Measurements from ENCODE around the gene SCNM1.
A peak's percentile ranks its signal among the peaks of the same experiment; 100 is the strongest.
"Not testable (repeated sequence)": the region's sequence is repeated elsewhere in the genome, so short reads cannot be mapped to it uniquely, and the experiment has no call there.

Gene SCNM1

DNA sequence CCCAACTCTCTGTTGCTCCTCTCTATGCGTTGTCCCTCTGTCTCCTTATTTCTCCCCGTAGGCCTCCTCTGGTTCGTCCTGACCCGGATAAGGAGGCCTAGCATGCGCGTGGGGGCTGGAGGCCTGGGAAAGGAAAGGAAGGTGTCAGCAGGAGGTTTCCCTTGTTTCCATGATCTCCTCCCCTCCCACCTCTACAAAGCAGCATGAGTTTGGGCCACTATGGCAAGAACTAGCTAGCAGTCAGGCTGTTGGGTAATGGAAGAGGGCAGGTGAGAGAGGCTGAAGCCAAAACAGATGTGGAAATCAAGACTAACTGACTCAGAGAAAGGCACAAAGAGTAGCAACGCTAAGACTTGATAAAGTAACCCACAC, 18.8 kb upstream of the SCNM1 start:
- DNase-seq = peak; percentile 67

- DNase-seq = no peak
Measured at GRCh38 chr1:151147665-151148064, 18.3 kb upstream of the SCNM1 start.

GRCh38 chr1:151156515-151156819, 9.5 kb upstream of the SCNM1 start, which contains the start of gene TNFAIP8L2:
Gene TNFAIP8L2 (plus strand): TSS chr1:151156649. CDS start chr1:151158698, 2,049 bp downstream.
- no peak for DNase-seq

DNA sequence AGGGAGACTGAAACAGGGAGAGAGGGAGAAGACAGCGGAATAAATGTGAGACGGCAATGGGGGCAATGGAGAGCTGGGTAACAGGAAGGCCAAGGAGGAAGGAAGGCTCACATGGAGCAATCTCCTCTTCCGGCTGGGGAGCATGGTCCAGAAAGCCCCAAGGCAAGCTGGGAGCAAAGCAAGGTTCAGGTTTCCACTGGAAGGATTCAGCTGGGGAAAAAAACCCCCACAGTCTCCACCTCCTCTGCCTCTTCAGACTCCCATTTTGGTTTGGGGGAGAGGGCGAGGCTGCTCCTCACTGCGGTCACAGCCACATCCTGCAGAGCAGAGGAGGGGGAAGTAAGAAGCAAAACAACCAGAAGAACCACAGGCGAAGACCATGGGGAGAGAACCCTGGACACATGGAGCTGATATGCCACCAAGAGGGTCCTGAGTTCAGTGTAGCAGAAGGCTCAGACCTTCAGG, 8.8 kb upstream of the SCNM1 start:
- DNase-seq = no peak

GRCh38 chr1:151158326-151158725, 7.6 kb upstream of the SCNM1 start:
- DNase-seq = no peak

GRCh38 chr1:151158751-151159251, 7.1 kb upstream of the SCNM1 start:
- DNase-seq = no peak

DNA sequence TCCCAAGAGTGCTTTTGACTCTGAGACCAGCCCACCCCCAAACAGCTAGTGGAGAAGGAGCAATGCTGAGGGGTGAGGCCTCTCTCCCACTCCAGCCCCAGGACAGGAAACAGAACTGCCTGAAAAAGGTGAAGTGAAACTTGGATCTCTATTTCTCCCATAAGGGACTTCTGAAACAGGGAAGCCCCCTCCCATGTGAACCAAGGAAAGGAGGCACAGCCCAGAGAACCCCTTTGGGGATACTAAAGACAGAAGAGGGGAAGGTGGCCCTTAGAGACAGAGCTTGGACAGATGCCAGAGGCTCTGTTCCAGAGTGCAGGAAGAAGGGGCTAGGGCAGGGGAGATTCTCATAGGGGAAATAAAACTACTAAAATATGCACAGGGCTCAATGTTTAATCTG, 6.6 kb upstream of the SCNM1 start:
- DNase-seq = no peak

DNA sequence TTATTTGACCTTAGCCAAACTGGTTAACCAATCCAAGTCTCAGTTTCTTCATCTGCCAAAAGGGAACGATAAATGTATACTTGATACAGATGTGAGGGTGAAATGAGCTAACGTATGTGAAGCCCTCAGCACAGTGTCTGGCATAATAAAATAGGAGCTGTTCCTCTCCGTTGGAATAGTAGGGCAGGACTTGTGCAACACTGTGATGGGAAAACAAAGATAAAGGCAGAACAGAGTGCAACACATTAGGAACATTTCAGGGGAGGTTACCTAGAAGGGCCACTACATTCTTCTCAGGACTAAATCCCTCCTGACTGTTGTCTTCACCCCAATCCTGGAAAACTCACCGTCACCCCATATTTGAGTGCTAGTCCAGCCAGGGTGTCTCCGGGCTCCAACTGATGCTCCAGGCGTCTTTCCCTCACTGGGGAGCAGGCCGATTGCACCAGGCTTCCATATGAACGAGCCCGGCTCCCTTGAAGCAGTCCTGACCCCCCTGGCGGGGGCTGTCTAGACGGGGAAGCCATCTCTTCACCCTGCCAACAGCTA, 1.1 kb upstream of the SCNM1 start:
- DNase-seq = no peak

- peak; percentile 69 for DNase-seq
Measured at GRCh38 chr1:151165281-151165737, 635 bp upstream of the SCNM1 start.

DNA sequence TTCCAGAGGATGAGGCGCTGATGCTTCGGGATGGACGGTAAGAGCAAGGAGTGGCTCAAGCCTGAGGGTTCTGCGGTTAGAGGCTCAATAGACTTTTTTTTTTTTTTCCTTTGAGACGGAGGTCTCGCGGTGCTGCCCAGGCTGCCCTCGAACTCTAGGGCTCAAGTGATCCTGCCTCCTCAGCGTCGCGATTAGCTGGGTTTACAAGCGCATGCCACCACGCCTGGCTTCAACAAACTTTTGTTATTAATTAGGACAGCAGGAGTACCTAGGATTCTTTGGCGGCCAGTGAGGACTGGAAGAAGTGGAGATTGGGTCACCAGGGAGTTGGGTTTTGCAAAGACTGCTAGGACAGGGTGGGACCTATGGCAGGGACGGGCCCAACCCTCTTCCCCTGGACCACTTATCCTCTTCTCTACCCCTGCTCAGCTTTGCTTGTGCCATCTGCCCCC, 587 bp downstream of the SCNM1 start:
- no peak for DNase-seq

DNA sequence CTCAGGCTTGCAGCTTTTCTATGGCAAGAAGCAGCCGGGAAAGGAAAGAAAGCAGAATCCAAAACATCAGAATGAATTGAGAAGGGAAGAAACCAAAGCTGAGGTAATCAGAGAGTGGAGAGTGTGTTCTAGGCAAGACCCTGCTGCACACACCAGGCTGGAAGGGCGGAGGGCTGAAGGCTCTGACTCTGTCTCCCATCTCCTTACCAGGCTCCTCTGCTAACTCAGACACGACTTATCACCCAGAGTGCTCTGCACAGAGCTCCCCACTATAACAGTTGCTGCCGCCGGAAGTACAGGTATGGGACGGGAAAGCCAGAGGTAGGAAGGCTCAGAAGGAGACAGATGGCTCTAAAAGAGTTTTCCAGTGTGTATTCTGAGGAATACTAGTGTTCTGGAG, 1.2 kb downstream of the SCNM1 start:
- DNase-seq = no peak

GRCh38 chr1:151171190-151171589, 5.2 kb downstream of the SCNM1 start:
- no peak for DNase-seq

DNA sequence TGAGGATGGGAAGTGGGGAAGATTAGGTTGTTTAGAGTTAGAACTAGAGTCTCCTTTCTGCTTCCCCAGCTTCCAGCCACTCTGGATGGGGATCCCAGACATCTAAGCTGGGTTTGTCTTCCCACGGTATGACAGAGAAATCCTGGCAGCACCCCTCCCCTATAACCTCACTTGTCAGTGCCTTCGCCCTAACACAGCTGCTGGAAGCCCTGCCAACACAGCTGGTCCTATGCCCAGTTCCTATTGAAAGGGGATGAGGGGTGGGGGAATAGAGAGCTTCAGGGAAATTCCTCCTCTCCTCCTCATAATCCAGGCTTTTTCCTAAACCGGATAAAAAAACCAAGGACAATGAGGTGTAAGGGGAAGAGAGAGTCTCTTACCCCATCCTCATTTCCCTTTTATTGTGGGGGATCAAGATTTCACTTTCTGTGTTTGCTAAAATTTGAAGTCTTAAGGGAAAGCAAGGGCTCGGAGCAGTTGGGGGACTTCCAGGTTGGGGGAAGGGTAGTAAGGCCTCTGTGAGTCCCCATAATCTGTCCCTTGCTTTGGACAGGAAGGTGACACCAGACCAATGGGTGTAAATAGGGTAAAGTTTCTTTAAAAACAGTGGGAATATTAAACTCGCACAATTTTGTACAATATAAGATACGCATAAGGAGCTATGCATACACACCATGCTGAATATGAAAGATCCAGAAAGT, 9.2 kb downstream of the SCNM1 start:
- no peak for DNase-seq

DNA sequence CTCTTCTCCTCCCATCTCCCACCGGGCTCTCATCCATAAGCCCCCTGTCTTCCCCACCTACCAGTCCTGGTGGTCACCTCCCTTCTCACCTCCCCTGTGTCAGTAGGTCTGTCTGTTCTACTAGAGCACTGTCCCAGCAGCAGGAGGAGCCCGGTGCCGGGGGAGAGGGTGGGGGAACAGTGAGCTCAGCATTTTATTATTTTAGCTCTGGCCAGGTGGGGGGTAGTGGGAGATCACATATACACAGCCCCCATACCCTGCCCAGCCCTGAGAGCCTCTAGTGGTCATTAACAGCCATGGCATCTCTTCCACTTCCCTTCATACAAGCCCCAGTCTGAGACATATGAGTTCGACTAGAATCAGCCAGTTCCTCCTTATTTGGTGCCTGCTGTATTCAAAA, 9.9 kb downstream of the SCNM1 start, which contains the start of gene TMOD4:
Gene TMOD4 (minus strand): TSS at position 119 of the 400 bp plus-strand sequence. CDS start 1,106 bp downstream, outside the sequence.
- DNase-seq = no peak

DNA sequence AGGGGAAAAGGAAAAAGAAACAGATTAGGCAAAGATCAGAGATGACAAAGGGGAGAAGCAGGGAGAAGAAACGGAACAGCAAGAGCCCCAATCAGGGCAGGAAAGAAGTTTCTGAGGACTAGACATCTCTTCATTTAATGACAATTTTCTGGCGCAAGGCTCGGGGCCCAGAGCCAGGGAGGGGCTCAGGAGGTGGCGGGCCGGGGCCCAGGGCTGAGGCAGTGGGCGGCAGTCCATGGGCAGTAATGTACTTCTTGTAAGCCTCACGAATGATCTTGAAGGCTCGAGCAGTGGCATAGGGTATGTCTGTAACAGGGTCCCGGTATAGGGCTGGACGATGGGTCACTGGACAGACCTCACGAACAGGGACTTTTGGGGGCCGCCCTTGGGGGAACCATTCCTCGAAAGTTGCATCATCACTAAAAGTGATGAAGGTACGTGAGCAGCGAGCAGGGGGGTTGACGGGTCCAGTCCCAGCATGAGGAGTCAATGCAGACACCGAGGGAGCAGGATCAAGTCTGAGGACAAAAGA, 10.6 kb downstream of the SCNM1 start:
- DNase-seq = no peak

DNA sequence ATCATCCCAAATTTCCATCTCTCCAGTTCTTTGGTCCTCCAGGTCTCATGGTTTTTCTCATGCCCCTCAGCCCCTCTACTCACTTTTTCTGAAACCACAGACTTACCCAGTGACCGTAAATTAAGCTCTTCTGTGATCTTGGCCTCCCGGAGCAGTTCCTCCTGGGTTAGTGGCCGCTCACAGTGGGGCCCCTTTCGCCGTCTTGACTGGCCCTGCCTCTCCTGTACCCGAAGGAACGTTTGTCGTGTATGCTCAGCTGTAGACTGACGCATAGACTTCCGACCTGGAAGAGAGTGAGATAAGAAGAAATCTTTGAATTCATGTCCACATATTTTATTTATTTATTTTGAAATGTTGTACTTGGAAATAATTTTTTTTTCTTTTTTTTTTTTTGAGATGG, 18.3 kb downstream of the SCNM1 start:
- no peak for DNase-seq

- no peak for DNase-seq
Measured at GRCh38 chr1:151187205-151187604, 21.3 kb downstream of the SCNM1 start.

- DNase-seq = not testable (repeated sequence)
Measured at GRCh38 chr1:151188667-151189066, 22.7 kb downstream of the SCNM1 start.

- DNase-seq = peak; percentile 99
Measured at GRCh38 chr1:151189637-151190445, 23.9 kb downstream of the SCNM1 start, which contains the start of gene VPS72. Gene VPS72 (minus strand): TSS chr1:151190197. CDS start chr1:151190121, 76 bp downstream.

DNA sequence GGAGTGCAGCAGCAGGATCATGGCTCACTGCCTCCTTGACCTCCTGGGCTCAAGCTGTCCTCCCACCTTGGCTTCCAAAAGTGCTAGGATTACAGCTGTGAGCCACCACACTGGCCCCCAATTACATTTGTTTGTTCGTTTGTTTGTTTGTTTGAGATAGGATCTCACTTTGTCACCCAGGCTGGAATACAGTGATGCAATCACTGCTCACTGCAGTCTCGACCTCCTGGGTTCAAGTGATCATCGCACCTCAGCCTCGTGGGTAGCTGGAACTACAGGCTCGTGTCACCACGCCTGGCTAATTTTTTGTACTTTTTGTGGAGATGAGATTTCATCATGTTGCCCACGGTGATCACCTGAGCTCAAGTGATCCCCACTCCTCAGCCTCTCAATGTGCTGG, 26.1 kb downstream of the SCNM1 start:
- DNase-seq = no peak

DNA sequence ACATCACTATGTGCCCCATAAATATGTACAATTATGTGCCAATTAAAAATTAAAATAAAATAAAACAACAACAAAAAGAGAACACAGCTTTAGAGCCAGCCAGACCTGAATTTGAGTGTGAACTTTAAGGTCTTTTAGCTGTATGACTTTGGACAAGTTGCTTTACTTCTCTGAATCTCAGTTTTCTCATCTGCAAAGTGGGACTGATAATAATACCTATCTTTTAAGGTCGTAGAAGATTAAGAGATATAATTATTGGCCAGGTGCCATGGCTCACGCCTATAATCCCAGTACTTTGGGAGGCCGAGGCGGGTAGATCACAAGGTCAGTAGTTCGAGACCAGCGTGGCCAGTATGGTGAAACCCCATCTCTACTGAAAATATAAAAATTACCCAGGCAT, 27.4 kb downstream of the SCNM1 start:
- DNase-seq = no peak

DNA sequence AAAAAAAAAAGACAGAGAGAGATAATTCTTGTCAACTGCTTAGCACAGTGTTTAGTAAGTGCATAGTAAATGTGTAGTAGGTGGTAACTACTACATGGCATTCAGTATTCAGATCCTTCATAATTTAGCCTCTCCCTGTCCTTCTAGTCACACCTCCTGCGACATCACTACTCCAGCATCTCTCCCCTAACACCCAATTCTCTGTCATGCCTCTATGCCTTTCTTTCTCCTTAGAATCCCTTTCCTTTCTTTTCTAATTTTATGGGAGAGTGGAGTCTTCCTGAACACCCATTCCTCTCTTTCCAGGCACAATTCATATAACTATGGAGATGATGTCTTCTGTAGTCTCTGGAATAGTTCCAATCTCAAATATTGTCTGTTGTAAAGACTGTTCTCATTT, 27.9 kb downstream of the SCNM1 start:
- DNase-seq = no peak

DNA sequence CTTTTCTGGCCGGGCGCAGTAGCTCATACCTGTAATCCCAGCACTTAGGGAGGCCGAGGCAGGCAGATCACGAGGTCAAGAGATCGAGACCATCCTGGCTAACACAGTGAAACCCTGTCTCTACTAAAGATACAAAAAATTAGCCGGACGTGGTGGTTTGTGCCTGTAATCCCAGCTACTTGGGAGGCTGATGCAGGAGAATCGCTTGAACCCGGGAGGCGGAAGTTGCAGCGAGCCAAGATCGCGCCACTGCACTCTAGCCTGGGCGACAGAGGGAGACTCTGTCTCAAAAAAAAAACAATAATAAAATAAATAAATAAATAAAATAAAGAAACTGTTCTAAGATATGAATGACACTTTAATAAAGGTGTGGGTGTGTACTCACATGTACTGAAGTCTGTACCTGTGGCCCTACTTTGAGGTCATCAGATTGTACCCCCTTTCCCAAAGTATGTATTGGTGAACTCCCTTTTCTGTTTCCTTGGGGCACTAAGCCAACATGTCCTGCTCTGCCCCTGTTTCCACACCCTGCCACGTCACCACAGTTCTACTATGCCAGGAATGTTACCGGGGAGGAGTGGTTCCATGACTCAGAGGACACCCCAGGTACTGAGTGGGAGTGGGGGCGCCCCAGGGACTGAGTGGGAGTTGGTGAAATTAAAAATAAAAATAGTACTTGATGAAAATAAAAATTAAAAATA, 29.1 kb downstream of the SCNM1 start:
- not testable (repeated sequence) for DNase-seq
